GM12872 (cell line): ENCODE measurements around the gene C5AR2.

ENCODE experiments used
- CTCF ChIP-seq: IDR thresholded peaks from 3 replicates; pipeline ENCODE4 v1.5.1; 2011; ENCODE audit warnings: low read depth, mild to moderate bottlenecking, low read length, moderate library complexity; ENCODE audit not compliant: insufficient read depth

The C5AR2 gene

DNA sequence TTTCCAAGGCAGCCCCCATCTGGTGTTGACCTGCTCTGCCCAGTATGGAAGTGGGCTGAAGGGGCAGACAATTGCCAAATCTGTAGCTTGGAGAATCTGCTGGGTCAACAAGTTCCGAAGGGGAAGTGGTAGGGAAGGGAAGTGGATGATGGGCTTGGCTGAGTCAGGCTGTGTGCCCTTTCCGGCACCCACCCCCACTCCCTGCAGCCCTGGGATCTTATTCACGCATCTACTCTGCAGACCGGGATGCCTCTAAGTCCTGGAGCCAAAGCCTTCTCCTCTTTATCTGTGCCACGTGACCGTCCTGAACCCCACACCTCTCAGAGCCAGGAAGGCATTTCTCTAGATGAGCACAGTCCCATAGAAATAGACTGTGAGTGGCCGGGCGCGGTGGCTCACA is 7.5 kb upstream of the C5AR2 start:
- TF ChIP-seq CTCF = no peak

- TF ChIP-seq CTCF = no peak
Measured at GRCh38 chr19:47330466-47330869, 1.5 kb upstream of the C5AR2 start.

DNA sequence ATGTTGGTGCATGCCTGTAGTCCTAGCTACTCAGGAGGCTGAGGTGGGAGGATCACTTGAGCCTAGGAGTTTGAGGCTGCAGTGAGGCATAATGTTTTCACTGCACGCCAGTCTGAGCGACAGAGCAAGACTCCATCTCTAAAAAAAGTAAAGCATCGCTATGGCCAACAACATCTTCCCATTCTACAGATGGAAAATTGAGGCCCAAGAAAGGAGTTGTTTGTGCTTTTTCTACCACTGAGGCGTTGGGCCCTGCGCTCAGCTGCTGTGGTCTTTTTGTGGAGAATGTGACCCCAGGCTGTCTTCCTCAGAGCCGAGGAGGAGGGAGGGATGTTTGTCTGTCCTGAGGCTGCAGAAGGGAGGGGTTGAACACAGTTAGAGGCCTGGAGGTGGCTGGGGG is 485 bp upstream of the C5AR2 start:
- TF ChIP-seq CTCF = no peak

DNA sequence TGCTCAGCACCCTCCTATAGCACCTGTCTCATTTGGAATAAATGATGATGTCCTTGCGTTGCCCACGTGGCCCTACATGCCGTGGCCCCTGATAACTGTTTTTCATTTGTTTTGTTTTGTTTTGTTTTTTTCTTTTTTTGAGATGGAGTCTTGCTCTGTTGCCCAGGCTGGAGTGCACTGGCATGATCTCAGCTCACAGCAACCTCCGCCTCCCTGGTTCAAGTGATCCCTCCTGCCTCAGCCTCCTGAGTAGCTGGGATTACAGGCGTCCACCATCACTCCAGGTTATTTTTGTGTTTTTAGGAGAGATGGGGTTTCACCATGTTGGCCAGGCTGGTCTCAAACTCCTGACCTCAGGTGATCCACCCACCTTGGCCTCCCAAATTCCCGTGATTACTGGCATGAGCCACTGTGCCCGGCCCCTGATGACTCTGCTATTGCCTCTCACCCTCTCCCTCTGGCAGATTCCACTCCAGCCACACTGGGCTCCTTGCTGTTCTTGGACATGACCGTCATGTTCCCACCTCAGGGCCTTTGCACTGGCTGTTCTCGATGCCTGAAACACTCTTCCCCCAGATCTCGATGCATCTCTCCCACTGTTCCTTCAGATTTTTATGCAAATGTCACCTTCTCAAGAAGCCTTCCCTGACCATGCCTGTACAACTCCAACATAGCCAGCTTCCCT is 7.4 kb downstream of the C5AR2 start:
- no peak for TF ChIP-seq CTCF

DNA sequence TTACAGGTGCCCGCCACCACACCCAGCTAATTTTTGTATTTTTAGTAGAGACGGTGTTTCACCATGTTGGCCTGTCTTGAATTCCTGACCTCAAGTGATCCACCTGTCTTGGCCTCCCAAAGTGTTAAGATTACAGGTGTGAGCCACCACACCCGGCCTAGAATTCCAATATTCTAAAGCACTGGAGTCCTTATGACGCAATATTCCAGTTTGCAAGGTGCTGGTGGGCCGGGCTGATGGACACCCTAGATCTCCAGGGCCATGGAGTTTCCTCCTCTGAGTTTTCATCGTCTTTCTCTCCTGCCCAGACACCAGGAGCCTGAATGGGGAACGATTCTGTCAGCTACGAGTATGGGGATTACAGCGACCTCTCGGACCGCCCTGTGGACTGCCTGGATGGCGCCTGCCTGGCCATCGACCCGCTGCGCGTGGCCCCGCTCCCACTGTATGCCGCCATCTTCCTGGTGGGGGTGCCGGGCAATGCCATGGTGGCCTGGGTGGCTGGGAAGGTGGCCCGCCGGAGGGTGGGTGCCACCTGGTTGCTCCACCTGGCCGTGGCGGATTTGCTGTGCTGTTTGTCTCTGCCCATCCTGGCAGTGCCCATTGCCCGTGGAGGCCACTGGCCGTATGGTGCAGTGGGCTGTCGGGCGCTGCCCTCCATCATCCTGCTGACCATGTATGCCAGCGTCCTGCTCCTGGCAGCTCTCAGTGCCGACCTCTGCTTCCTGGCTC is 8.7 kb downstream of the C5AR2 start:
- TF ChIP-seq CTCF = no peak

- TF ChIP-seq CTCF = no peak
Measured at GRCh38 chr19:47341734-47342133, 9.8 kb downstream of the C5AR2 start.

GRCh38 chr19:47343194-47343802 is 11.3 kb downstream of the C5AR2 start:
- TF ChIP-seq CTCF = no peak
